PC-3 (cell line): ENCODE data around the gene MEGF9. TPM values are rescaled to one million over a fixed set of nuclear protein-coding genes. Genes with fewer than 3 reads are reported as not detected.
"Not testable (repeated sequence)": the region's sequence is repeated elsewhere in the genome, so short reads cannot be mapped to it uniquely, and the experiment has no call there.

Source experiments
- ATAC-seq: fragments of 200-7000 bp; cut with Tn5 transposase; 2 replicates; pipeline ENCODE4 v1.9.1; 2020; ENCODE audit warnings: mild to moderate bottlenecking, moderate library complexity
- BruUV-seq: library from RNA; stranded (reverse); fragments of 400-500 nt; replicated peaks from 2 replicates; lab custom pipeline; 2021; lab: Mats Ljungman, UMichigan
- CTCF ChIA-PET: fragments of 300-600 bp; sonication (Branson Sonifier 250); formaldehyde crosslinking; loops from one replicate; lab custom pipeline; 2022; ENCODE audit warnings: antibody characterized with exemption; lab: Charles Lee
- POLR2A ChIA-PET: fragments of 300-600 bp; sonication (Branson Sonifier 250); formaldehyde crosslinking; loops from one replicate; lab custom pipeline; 2022; ENCODE audit warnings: antibody characterized with exemption; ENCODE audit not compliant: unreplicated experiment; lab: Charles Lee
- DNase-seq: peaks from one replicate; pipeline ENCODE4 v3.0.0-alpha.2; 2015
- H2AFZ ChIP-seq: fragments of 300-600 bp; sonication (generic); 2 replicates; pipeline ENCODE4 v1.6.0; 2016; ENCODE audit warnings: antibody characterized with exemption, low read length
- H3F3A ChIP-seq: fragments of 300-600 bp; sonication (generic); one replicate; pipeline ENCODE4 v1.6.0; 2017; ENCODE audit warnings: antibody characterized with exemption, low read length, control low read depth, mild to moderate bottlenecking; ENCODE audit not compliant: unreplicated experiment
- H3K27ac ChIP-seq: fragments of 300-600 bp; sonication (generic); 2 replicates; pipeline ENCODE4 v1.5.1; 2016; ENCODE audit warnings: mild to moderate bottlenecking, low read length
- H3K27me3 ChIP-seq: fragments of 300-600 bp; sonication (generic); 2 replicates; pipeline ENCODE4 v1.6.1; 2016; ENCODE audit warnings: low read length, mixed read lengths
- H3K36me3 ChIP-seq: fragments of 300-600 bp; sonication (generic); 2 replicates; pipeline ENCODE4 v1.6.1; 2016; ENCODE audit warnings: low read depth, mixed run types, low read length, mixed read lengths
- H3K4me1 ChIP-seq: fragments of 300-600 bp; sonication (generic); 2 replicates; pipeline ENCODE4 v1.5.1; 2016; ENCODE audit warnings: low read length; ENCODE audit not compliant: insufficient read depth
- H3K4me2 ChIP-seq: fragments of 300-600 bp; sonication (generic); 2 replicates; pipeline ENCODE4 v1.6.0; 2016; ENCODE audit warnings: low read length
- H3K4me3 ChIP-seq: fragments of 300-600 bp; sonication (generic); 2 replicates; pipeline ENCODE4 v1.5.1; 2016; ENCODE audit warnings: mild to moderate bottlenecking, low read length, mixed read lengths
- H3K79me2 ChIP-seq: fragments of 300-600 bp; sonication (generic); 2 replicates; pipeline ENCODE4 v1.6.1; 2017; ENCODE audit warnings: low read length, mixed read lengths
- H3K9ac ChIP-seq: fragments of 300-600 bp; sonication (generic); 2 replicates; pipeline ENCODE4 v1.6.0; 2016; ENCODE audit warnings: mild to moderate bottlenecking, low read length
- H3K9me2 ChIP-seq: fragments of 300-600 bp; sonication (generic); replicated peaks from 2 replicates; pipeline ENCODE4 v1.6.1; 2016; ENCODE audit warnings: mixed run types, low read length, mixed read lengths
- H3K9me3 ChIP-seq: fragments of 300-600 bp; sonication (generic); 2 replicates; pipeline ENCODE4 v1.6.1; 2016; ENCODE audit warnings: low read length, mixed read lengths
- H4K20me1 ChIP-seq: fragments of 300-600 bp; sonication (generic); 2 replicates; pipeline ENCODE4 v1.6.1; 2016; ENCODE audit warnings: low read length, mixed read lengths
- EZH2 ChIP-seq: fragments of 300-600 bp; sonication (generic); IDR thresholded peaks from one replicate; pipeline ENCODE4 v1.6.1; 2017; ENCODE audit warnings: antibody characterized with exemption, mild to moderate bottlenecking, low read length; ENCODE audit not compliant: unreplicated experiment
- EZH2phosphoT487 ChIP-seq: fragments of 300-600 bp; sonication (generic); IDR thresholded peaks from 2 replicates; pipeline ENCODE4 v1.6.1; 2018; ENCODE audit warnings: mild to moderate bottlenecking, antibody characterized with exemption, low read length, borderline replicate concordance
- intact Hi-C: fragments of 100-400 bp; cut with micrococcal nuclease; formaldehyde crosslinking; loops from 2 replicates; pipeline ENCODE4 v1.9.0; 2023
- total RNA-seq: library from RNA; depleted of rRNA; stranded (reverse); fragments of >200 nt; gene quantifications from 2 replicates; pipeline ENCODE4 v1.2.3, GENCODE V29; 2014; rRNA removed
- TF ChIP-seq, protein P1 (sequence below): fragments of 300-600 bp; sonication (generic); conservative IDR thresholded peaks from 2 replicates; pipeline ENCODE4 v1.5.1; 2017; ENCODE audit warnings: antibody characterized with exemption, low read depth, mild to moderate bottlenecking, low read length

MEGF9 gene
- total RNA-seq, 1 experiment from 2014 or later = 2.6 TPM

DNA sequence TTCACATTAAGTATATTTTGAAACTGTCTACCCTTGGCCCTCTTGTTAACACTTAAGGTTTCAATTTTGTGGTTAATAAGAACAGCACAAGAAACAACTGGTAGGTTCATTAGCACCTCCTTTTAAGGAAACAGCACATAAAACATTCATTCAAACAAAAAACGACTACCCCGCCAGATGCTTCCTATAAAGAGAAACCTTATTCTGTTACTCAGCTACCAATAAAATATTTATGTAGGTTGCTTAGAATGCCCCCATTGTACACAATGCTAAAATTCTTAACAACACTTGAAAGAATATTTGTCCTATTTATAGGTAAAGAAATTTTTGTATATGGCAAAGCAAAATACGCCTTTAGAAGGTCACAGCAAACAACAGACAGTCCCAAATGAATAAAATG, 157.5 kb downstream of the MEGF9 start:
- Histone ChIP-seq H3K4me1 (no peaks in the 10 kb centered on the region), H3K4me3 (no peak overlapping the region), H3K9ac (no peak overlapping the region), H3K9me2 (no peaks in the 10 kb centered on the region), H4K20me1 (no peaks in the 10 kb centered on the region), H3K9me3 (no peaks in the 10 kb centered on the region), H2AFZ (no peak overlapping the region), H3K4me2 (no peak overlapping the region), H3K79me2 (peaks cover 5% of the 10 kb centered on the region; the same call in 1 of the 2 replicates), H3F3A (no peaks in the 10 kb centered on the region), H3K27me3 (no peaks in the 10 kb centered on the region), H3K27ac (no peak overlapping the region), H3K36me3 (no peaks in the 10 kb centered on the region; the same call in 1 of the 2 replicates)
- BruUV-seq = no TSS peak
- ChIA-PET CTCF (no interaction called here), POLR2A (no interaction called here)
- peak; percentile 80 for ATAC-seq
- intact Hi-C loops = no loop called here
- no peak for DNase-seq
- TF ChIP-seq EZH2phosphoT487 = no peak
- TF ChIP-seq EZH2 = no peak
- TF ChIP-seq, protein P1, sequence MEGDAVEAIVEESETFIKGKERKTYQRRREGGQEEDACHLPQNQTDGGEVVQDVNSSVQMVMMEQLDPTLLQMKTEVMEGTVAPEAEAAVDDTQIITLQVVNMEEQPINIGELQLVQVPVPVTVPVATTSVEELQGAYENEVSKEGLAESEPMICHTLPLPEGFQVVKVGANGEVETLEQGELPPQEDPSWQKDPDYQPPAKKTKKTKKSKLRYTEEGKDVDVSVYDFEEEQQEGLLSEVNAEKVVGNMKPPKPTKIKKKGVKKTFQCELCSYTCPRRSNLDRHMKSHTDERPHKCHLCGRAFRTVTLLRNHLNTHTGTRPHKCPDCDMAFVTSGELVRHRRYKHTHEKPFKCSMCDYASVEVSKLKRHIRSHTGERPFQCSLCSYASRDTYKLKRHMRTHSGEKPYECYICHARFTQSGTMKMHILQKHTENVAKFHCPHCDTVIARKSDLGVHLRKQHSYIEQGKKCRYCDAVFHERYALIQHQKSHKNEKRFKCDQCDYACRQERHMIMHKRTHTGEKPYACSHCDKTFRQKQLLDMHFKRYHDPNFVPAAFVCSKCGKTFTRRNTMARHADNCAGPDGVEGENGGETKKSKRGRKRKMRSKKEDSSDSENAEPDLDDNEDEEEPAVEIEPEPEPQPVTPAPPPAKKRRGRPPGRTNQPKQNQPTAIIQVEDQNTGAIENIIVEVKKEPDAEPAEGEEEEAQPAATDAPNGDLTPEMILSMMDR = no peak

DNA sequence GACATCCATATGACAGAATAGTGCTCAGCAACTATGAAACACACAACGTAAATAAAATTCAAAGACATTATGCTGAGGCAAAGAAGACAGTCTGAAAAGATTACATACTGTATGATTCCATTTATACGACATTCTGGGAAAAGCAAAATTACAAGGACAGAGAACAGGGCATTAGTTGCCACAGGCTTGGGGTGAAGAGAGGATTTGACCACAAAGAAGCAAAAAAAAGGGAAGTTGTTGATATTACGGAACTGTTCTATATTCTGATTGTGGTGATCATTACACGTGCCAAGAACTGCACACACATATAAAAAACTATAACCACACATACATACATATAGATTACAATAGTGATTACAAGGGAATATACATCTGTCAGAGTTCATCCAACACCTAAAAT, 158.4 kb downstream of the MEGF9 start:
- no peak overlapping the region for H2AFZ ChIP-seq
- no peak for ATAC-seq
- DNase-seq = no peak
- no peak overlapping the region for H3K27ac ChIP-seq
- H3K9me3 ChIP-seq = no peaks in the 10 kb centered on the region
- no peak overlapping the region for H3K9ac ChIP-seq
- H3K4me2 ChIP-seq = no peak overlapping the region
- no peak overlapping the region for H3K4me3 ChIP-seq
- ChIA-PET CTCF (no interaction called here), POLR2A (no interaction called here)
- no peaks in the 10 kb centered on the region for H4K20me1 ChIP-seq
- no peaks in the 10 kb centered on the region for H3F3A ChIP-seq
- BruUV-seq = no TSS peak
- H3K79me2 ChIP-seq = peaks cover 5% of the 10 kb centered on the region; the same call in 1 of the 2 replicates
- TF ChIP-seq, protein P1 = no peak
- TF ChIP-seq EZH2phosphoT487 (no peak), EZH2 (no peak)
- peaks cover 3% of the 10 kb centered on the region for H3K36me3 ChIP-seq
- H3K4me1 ChIP-seq = no peaks in the 10 kb centered on the region
- intact Hi-C loops = no loop called here
- H3K9me2 ChIP-seq = no peaks in the 10 kb centered on the region
- no peaks in the 10 kb centered on the region for H3K27me3 ChIP-seq

DNA sequence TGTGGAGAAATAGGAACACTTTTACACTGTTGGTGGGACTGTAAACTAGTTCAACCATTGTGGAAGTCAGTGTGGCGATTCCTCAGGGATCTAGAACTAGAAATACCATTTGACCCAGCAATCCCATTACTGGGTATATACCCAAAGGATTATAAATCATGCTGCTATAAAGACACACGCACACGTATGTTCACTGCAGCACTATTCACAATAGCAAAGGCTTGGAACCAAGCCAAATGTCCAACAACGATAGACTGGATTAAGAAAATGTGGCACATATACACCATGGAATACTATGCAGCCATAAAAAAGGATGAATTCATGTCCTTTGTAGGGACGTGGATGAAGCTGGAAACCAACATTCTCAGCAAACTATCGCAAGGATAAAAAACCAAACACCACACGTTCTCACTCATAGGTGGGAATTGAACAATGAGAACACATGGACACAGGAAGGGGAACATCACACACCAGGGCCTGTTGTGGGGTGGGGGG, 162.0 kb downstream of the MEGF9 start:
- H3F3A ChIP-seq, DNase-seq, H3K4me1 ChIP-seq, H4K20me1 ChIP-seq, H3K79me2 ChIP-seq, BruUV-seq, H3K4me2 ChIP-seq, intact Hi-C loops, H3K9me3 ChIP-seq, ATAC-seq, H2AFZ ChIP-seq, H3K27me3 ChIP-seq, CTCF ChIA-PET, H3K9ac ChIP-seq, POLR2A ChIA-PET, H3K27ac ChIP-seq, H3K9me2 ChIP-seq, H3K4me3 ChIP-seq: not testable (repeated sequence)
- H3K36me3 ChIP-seq = peaks cover 16% of the 10 kb centered on the region

Other genes starting within 250 kb of the MEGF9 start
- 37.4 and 41.0 TPM in 2 replicates for gene CDK5RAP2, start 134.3 kb downstream of the MEGF9 start, total RNA-seq
- 25.0 and 30.5 TPM in 2 replicates for gene FBXW2, start 78.9 kb upstream of the MEGF9 start, total RNA-seq
- gene PSMD5, start 128.5 kb upstream of the MEGF9 start, total RNA-seq = 19.1 and 23.4 TPM in 2 replicates
- 101 and 104 TPM in 2 replicates for gene PHF19, start 162.7 kb upstream of the MEGF9 start, total RNA-seq
- gene TRAF1, start 212.3 kb upstream of the MEGF9 start, total RNA-seq = 0.15 and 0.29 TPM in 2 replicates